Panc1 (cell line): ENCODE results near the gene ROGDI. TPM values are rescaled to one million over a fixed set of nuclear protein-coding genes. Genes with fewer than 3 reads are reported as not detected.
A peak's percentile ranks its signal among the peaks of the same experiment; 100 is the strongest.

ENCODE experiments used
- ATAC-seq: fragments of 200-7000 bp; cut with Tn5 transposase; 2 replicates; pipeline ENCODE4 v1.9.1; 2020; ENCODE audit warnings: mild to moderate bottlenecking, moderate library complexity
- BruUV-seq: library from RNA; stranded (reverse); fragments of 400-500 nt; replicated peaks from 2 replicates; lab custom pipeline; 2021; lab: Mats Ljungman, UMichigan
- CTCF ChIA-PET: fragments of 300-600 bp; sonication (Branson Sonifier 250); formaldehyde crosslinking; loops from one replicate; lab custom pipeline; 2022; ENCODE audit warnings: antibody characterized with exemption; lab: Charles Lee
- POLR2A ChIA-PET: fragments of 300-600 bp; sonication (Branson Sonifier 250); formaldehyde crosslinking; loops from one replicate; lab custom pipeline; 2022; ENCODE audit warnings: antibody characterized with exemption; lab: Charles Lee
- DNase-seq: peaks from one replicate; pipeline ENCODE4 v3.0.0-alpha.2; 2010; ENCODE audit warnings: low read depth, low spot score
- H3K27ac ChIP-seq: 2 replicates; pipeline ENCODE4 v1.5.1; 2011; ENCODE audit warnings: mild to moderate bottlenecking, low read length, inconsistent platforms
- H3K27me3 ChIP-seq: fragments of 200-500 bp; sonication (Bioruptor generic); 2 replicates; pipeline ENCODE4 v1.6.0; 2014; ENCODE audit warnings: low read length, inconsistent platforms; ENCODE audit not compliant: control insufficient read depth, insufficient read depth
- H3K36me3 ChIP-seq: fragments of 200-500 bp; sonication (Bioruptor generic); 2 replicates; pipeline ENCODE4 v1.5.1; 2014; ENCODE audit warnings: inconsistent platforms, mild to moderate bottlenecking, low read length, moderate library complexity; ENCODE audit not compliant: control insufficient read depth, insufficient read depth
- H3K4me1 ChIP-seq: 2 replicates; pipeline ENCODE4 v1.5.1; 2011; ENCODE audit warnings: inconsistent platforms, mild to moderate bottlenecking, low read length, moderate library complexity; ENCODE audit not compliant: control insufficient read depth, insufficient read depth
- H3K4me3 ChIP-seq, 2 experiments: 2 replicates each; pipeline ENCODE4 v1.5.1; 2011 to 2012; ENCODE audit warnings: low read depth in 2 of 2, low read length in 2 of 2, mild to moderate bottlenecking in 2 of 2, inconsistent platforms in 1 of 2, moderate library complexity in 1 of 2
- H3K9me3 ChIP-seq: fragments of 200-500 bp; sonication (Bioruptor generic); 2 replicates; pipeline ENCODE4 v1.5.1; 2014; ENCODE audit warnings: low read depth, mild to moderate bottlenecking, inconsistent platforms, low read length, moderate library complexity; ENCODE audit not compliant: control insufficient read depth, insufficient read depth
- POLR2AphosphoS5 ChIP-seq: IDR thresholded peaks from 2 replicates; pipeline ENCODE4 v1.6.1; 2012; ENCODE audit warnings: mild to moderate bottlenecking, low read depth, low read length, moderate library complexity
- SIN3A ChIP-seq: IDR thresholded peaks from 2 replicates; pipeline ENCODE4 v1.6.1; 2012; ENCODE audit warnings: low read depth, mild to moderate bottlenecking, low read length, moderate library complexity, borderline replicate concordance; ENCODE audit not compliant: insufficient read depth
- TCF7L2 ChIP-seq: IDR thresholded peaks from 2 replicates; pipeline ENCODE4 v1.6.1; 2011; ENCODE audit warnings: mild to moderate bottlenecking, low read depth, low read length, inconsistent platforms
- in situ Hi-C: cut with HindIII; loops from 2 replicates; pipeline ENCODE4 v1.10.0; 2016; ENCODE audit warnings: low sequenced_read_pairs, low pct_unique_long_range_greater_than_20kb
- intact Hi-C: fragments of 100-400 bp; cut with micrococcal nuclease; formaldehyde crosslinking; loops from one replicate; pipeline ENCODE4 v1.10.0; 2022; ENCODE audit not compliant: unreplicated experiment
- total RNA-seq: library from RNA; stranded (reverse); gene quantifications from one replicate; pipeline ENCODE4 v1.2.1, GENCODE V29; 2021; ENCODE audit not compliant: unreplicated experiment
- TF ChIP-seq, protein P1 (sequence below): fragments of 450-650 bp; IDR thresholded peaks from 2 replicates; pipeline ENCODE4 v1.5.1; 2017; ENCODE audit warnings: mild to moderate bottlenecking
- TF ChIP-seq, protein P2 (sequence below), 2 experiments: IDR thresholded peaks; 2 replicates each; pipeline ENCODE4 v1.6.1; 2011 to 2012; ENCODE audit warnings: low read depth in 2 of 2, control low read depth in 1 of 2, low read length in 1 of 2, mild to moderate bottlenecking in 1 of 2, moderate library complexity in 1 of 2; ENCODE audit not compliant: insufficient read depth in 1 of 2

The ROGDI gene
- total RNA-seq, 1 experiment from 2014 or later: 31.9 TPM

DNA sequence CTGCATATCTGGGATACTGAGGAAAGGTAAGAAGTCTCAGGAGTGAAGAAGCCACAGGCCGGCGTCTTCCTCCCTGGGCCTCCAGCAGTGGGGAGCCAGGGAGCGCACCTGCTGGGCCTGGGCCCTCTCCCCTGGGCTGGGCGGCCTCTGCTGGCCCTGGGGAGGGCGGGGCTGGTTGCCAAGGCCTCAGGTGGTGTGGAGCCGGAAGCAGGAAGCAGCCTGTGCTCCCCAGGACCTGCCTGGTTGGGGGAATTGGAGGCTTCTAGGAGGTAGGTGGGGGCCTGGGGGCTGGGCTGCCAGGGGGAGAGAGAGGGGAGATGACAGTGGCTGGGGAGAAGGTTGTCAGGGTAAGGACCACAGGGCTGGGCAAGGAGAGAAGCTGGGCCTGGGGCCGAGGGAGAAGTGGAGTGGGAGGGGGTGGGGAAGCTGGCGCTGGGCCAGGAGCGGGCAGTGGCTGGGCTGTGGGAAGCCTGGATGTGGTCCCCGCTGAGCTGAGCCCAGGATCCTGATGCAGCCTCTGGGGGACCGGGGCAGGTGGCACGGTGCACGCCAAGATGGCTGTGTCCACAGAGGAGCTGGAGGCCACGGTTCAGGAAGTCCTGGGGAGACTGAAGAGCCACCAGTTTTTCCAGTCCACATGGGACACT lies 7.1 kb downstream of the ROGDI start, which contains the start of gene SMIM22:
Gene SMIM22 (plus strand): TSS at position 189 of the 647 bp plus-strand sequence. CDS start 366 bp downstream, at position 555.
- DNase-seq (no peak), ATAC-seq (peak; percentile 13; the same call in 1 of the 2 replicates)
- POLR2A ChIA-PET: no interaction called here
- H3K27me3 ChIP-seq: no peaks in the 10 kb centered on the region
- in situ Hi-C loops (no loop called here), intact Hi-C loops (no loop called here)
- H3K4me3 ChIP-seq: no peak within 1 kb of the TSS
- H3K27ac ChIP-seq: no peak within 1 kb of the TSS
- H3K9me3 ChIP-seq: no peaks in the 10 kb centered on the region
- no TSS peak for BruUV-seq
- H3K36me3 ChIP-seq: no peaks in the 10 kb centered on the region
- H3K4me1 ChIP-seq: no peaks in the 10 kb centered on the region; the same call in 1 of the 2 replicates
- TF ChIP-seq, protein P1, sequence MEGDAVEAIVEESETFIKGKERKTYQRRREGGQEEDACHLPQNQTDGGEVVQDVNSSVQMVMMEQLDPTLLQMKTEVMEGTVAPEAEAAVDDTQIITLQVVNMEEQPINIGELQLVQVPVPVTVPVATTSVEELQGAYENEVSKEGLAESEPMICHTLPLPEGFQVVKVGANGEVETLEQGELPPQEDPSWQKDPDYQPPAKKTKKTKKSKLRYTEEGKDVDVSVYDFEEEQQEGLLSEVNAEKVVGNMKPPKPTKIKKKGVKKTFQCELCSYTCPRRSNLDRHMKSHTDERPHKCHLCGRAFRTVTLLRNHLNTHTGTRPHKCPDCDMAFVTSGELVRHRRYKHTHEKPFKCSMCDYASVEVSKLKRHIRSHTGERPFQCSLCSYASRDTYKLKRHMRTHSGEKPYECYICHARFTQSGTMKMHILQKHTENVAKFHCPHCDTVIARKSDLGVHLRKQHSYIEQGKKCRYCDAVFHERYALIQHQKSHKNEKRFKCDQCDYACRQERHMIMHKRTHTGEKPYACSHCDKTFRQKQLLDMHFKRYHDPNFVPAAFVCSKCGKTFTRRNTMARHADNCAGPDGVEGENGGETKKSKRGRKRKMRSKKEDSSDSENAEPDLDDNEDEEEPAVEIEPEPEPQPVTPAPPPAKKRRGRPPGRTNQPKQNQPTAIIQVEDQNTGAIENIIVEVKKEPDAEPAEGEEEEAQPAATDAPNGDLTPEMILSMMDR: no peak
- TF ChIP-seq POLR2AphosphoS5 (no peak), TCF7L2 (no peak), SIN3A (no peak)
- TF ChIP-seq, protein P2, sequence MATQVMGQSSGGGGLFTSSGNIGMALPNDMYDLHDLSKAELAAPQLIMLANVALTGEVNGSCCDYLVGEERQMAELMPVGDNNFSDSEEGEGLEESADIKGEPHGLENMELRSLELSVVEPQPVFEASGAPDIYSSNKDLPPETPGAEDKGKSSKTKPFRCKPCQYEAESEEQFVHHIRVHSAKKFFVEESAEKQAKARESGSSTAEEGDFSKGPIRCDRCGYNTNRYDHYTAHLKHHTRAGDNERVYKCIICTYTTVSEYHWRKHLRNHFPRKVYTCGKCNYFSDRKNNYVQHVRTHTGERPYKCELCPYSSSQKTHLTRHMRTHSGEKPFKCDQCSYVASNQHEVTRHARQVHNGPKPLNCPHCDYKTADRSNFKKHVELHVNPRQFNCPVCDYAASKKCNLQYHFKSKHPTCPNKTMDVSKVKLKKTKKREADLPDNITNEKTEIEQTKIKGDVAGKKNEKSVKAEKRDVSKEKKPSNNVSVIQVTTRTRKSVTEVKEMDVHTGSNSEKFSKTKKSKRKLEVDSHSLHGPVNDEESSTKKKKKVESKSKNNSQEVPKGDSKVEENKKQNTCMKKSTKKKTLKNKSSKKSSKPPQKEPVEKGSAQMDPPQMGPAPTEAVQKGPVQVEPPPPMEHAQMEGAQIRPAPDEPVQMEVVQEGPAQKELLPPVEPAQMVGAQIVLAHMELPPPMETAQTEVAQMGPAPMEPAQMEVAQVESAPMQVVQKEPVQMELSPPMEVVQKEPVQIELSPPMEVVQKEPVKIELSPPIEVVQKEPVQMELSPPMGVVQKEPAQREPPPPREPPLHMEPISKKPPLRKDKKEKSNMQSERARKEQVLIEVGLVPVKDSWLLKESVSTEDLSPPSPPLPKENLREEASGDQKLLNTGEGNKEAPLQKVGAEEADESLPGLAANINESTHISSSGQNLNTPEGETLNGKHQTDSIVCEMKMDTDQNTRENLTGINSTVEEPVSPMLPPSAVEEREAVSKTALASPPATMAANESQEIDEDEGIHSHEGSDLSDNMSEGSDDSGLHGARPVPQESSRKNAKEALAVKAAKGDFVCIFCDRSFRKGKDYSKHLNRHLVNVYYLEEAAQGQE (IDR thresholded peaks at IDR 0.05; ENCODE audit: insufficient read depth in 1 of 2, low read depth in 2 of 2, low read length in 1 of 2): no peak
- CTCF ChIA-PET: interaction anchor here (0.5 to 0.6 kb wide), 2 partner anchors 35 to 786 kb away, joined by 4 to 7 read pairs; no protein-coding TSS in a partner anchor

DNA sequence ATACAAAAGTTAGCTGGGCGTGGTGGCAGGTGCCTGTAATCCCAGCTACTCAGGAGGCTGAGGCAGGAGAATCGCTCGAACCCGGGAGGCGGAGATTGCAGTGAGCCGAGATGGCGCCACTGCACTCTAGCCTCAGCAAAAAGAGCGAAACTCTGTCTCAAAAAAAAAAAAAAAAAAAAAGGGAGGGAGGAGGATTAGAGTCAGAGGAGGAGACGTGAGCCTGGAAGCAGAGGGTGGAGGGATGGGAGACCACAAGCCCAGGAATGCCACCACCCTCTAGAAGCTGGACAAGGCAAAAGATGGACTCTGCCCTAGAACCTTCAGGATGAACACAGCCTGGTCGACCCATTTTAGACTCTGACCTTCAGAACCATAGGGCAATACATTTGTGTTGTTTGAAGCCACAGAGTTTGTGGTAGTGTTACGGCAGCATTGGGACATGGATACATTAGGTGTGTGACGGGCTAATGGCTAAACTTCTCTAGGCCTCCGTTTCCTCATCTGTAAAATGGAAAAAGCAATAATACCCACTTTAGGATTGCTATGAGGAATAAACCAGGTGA lies 9.4 kb downstream of the ROGDI start:
- H3K4me3 ChIP-seq: no peak overlapping the region
- ChIA-PET POLR2A (interaction anchor here (0.7 kb wide), 1 partner anchor 65 kb away, joined by 15 read pairs; no protein-coding TSS in a partner anchor), CTCF (no interaction called here)
- no peak for ATAC-seq
- H3K4me1 ChIP-seq: peaks cover 7% of the 10 kb centered on the region; the same call in 1 of the 2 replicates
- no peak for DNase-seq
- H3K36me3 ChIP-seq: no peaks in the 10 kb centered on the region
- intact Hi-C loops: no loop called here
- TF ChIP-seq, protein P2 (IDR thresholded peaks at IDR 0.05; ENCODE audit: insufficient read depth in 1 of 2, low read depth in 2 of 2, low read length in 1 of 2): no peak
- TF ChIP-seq, protein P1: no peak
- TF ChIP-seq TCF7L2 (no peak), SIN3A (no peak), POLR2AphosphoS5 (no peak)
- no peaks in the 10 kb centered on the region for H3K27me3 ChIP-seq
- no peak overlapping the region for H3K27ac ChIP-seq
- in situ Hi-C loops: no loop called here
- no TSS peak for BruUV-seq
- no peaks in the 10 kb centered on the region for H3K9me3 ChIP-seq
